IMR-90 (cell line): ENCODE measurements around the gene ZNF365. TPM values are rescaled to one million over a fixed set of nuclear protein-coding genes. Genes with fewer than 3 reads are reported as not detected.
"Not testable (repeated sequence)": the region's sequence is repeated elsewhere in the genome, so short reads cannot be mapped to it uniquely, and the experiment has no call there.

Experiments used
- ATAC-seq: fragments of 200-7000 bp; cut with Tn5 transposase; 2 replicates; pipeline ENCODE4 v1.9.1; 2020; ENCODE audit warnings: low read depth, mild to moderate bottlenecking, moderate library complexity
- BruUV-seq: library from RNA; stranded (reverse); fragments of 400-500 nt; replicated peaks from 2 replicates; lab custom pipeline; 2021; lab: Mats Ljungman, UMichigan
- CTCF ChIA-PET: fragments of 300-600 bp; formaldehyde crosslinking; extraction: SDS; loops from one replicate; lab custom pipeline; 2021; ENCODE audit warnings: antibody characterized with exemption; lab: Yijun Ruan, JAX
- POLR2A ChIA-PET: fragments of 300-600 bp; sonication (Branson Sonifier 250); formaldehyde crosslinking; loops from one replicate; lab custom pipeline; 2022; ENCODE audit warnings: antibody characterized with exemption; ENCODE audit not compliant: unreplicated experiment; lab: Charles Lee
- DNase-seq: peaks from one replicate; pipeline ENCODE4 v3.0.0; 2013
- H2AFZ ChIP-seq: replicated peaks from 2 replicates; pipeline ENCODE3; 2013; ENCODE audit warnings: low read length, mild to moderate bottlenecking; ENCODE audit not compliant: poor library complexity
- H2AK5ac ChIP-seq: 2 replicates; pipeline ENCODE4 v1.6.1; 2013; ENCODE audit warnings: low read depth, low read length, inconsistent platforms
- H2AK9ac ChIP-seq: replicated peaks from 2 replicates; pipeline ENCODE3; 2013; ENCODE audit warnings: mild to moderate bottlenecking, low read depth, low read length, moderate library complexity; ENCODE audit not compliant: poor library complexity
- H2BK120ac ChIP-seq: 2 replicates; pipeline ENCODE4 v1.6.1; 2013; ENCODE audit warnings: low read depth, low read length, inconsistent platforms
- H2BK15ac ChIP-seq: 3 replicates; pipeline ENCODE4 v1.6.1; 2013; ENCODE audit warnings: low read depth, low read length, inconsistent platforms
- H2BK20ac ChIP-seq: 2 replicates; pipeline ENCODE4 v1.6.1; 2013; ENCODE audit warnings: low read depth, mild to moderate bottlenecking, inconsistent platforms, low read length, moderate library complexity
- H2BK5ac ChIP-seq: 2 replicates; pipeline ENCODE4 v1.6.1; 2013; ENCODE audit warnings: mild to moderate bottlenecking, low read depth, low read length, inconsistent platforms; ENCODE audit not compliant: poor library complexity, severe bottlenecking
- H3K14ac ChIP-seq: replicated peaks from 2 replicates; pipeline ENCODE4 v1.6.1; 2013; ENCODE audit warnings: low read depth, low read length, inconsistent platforms
- H3K18ac ChIP-seq: 2 replicates; pipeline ENCODE4 v1.6.1; 2013; ENCODE audit warnings: low read depth, low read length, control low read depth
- H3K23ac ChIP-seq: 2 replicates; pipeline ENCODE4 v1.6.1; 2013; ENCODE audit warnings: low read depth, low read length, inconsistent platforms
- H3K27ac ChIP-seq: 2 replicates; pipeline ENCODE4 v1.5.1; 2013; ENCODE audit warnings: mild to moderate bottlenecking, control low read depth, low read length; ENCODE audit not compliant: insufficient read depth
- H3K27me3 ChIP-seq: 2 replicates; pipeline ENCODE4 v1.6.1; 2013; ENCODE audit warnings: low read length; ENCODE audit not compliant: control insufficient read depth, insufficient read depth
- H3K36me3 ChIP-seq: 2 replicates; pipeline ENCODE4 v1.6.1; 2013; ENCODE audit warnings: low read length, mixed read lengths; ENCODE audit not compliant: control insufficient read depth, insufficient read depth
- H3K4ac ChIP-seq: 2 replicates; pipeline ENCODE4 v1.6.1; 2013; ENCODE audit warnings: low read depth, low read length, inconsistent platforms
- H3K4me1 ChIP-seq: 2 replicates; pipeline ENCODE4 v1.6.1; 2013; ENCODE audit warnings: low read length, mixed read lengths; ENCODE audit not compliant: control insufficient read depth, insufficient read depth
- H3K4me2 ChIP-seq: 2 replicates; pipeline ENCODE4 v1.6.1; 2013; ENCODE audit warnings: low read depth, mild to moderate bottlenecking, control low read depth, low read length, moderate library complexity
- H3K4me3 ChIP-seq: 2 replicates; pipeline ENCODE4 v1.5.1; 2013; ENCODE audit warnings: low read depth, mild to moderate bottlenecking, control low read depth, low read length, moderate library complexity; ENCODE audit not compliant: insufficient read depth
- H3K56ac ChIP-seq: 2 replicates; pipeline ENCODE4 v1.6.1; 2013; ENCODE audit warnings: low read length, inconsistent platforms; ENCODE audit not compliant: insufficient read depth; ENCODE audit errors: extremely low read depth
- H3K79me1 ChIP-seq, 2 experiments: 2 replicates each; pipeline ENCODE4 v1.6.1; 2013; ENCODE audit warnings: low read length in 2 of 2, inconsistent platforms in 1 of 2, low read depth in 1 of 2
- H3K9ac ChIP-seq: 2 replicates; pipeline ENCODE4 v1.6.1; 2013; ENCODE audit warnings: low read depth, low read length, control low read depth
- H3K9me1 ChIP-seq: 2 replicates; pipeline ENCODE4 v1.6.1; 2013; ENCODE audit warnings: low read length, inconsistent platforms; ENCODE audit not compliant: insufficient read depth
- H3K9me3 ChIP-seq: 2 replicates; pipeline ENCODE4 v1.6.1; 2013; ENCODE audit warnings: low read length; ENCODE audit not compliant: control insufficient read depth, insufficient read depth
- H4K20me1 ChIP-seq: 2 replicates; pipeline ENCODE4 v1.6.1; 2013; ENCODE audit warnings: low read length, inconsistent platforms; ENCODE audit not compliant: insufficient read depth
- H4K5ac ChIP-seq: 2 replicates; pipeline ENCODE4 v1.6.1; 2013; ENCODE audit warnings: mild to moderate bottlenecking, low read depth, low read length, control low read depth
- H4K8ac ChIP-seq, 2 experiments: 2 replicates each; pipeline ENCODE4 v1.6.1; 2013; ENCODE audit warnings: low read depth in 2 of 2, low read length in 2 of 2, control low read depth in 1 of 2, inconsistent platforms in 1 of 2
- H4K91ac ChIP-seq: 2 replicates; pipeline ENCODE4 v1.6.1; 2013; ENCODE audit warnings: low read depth, low read length, inconsistent platforms; ENCODE audit not compliant: insufficient read depth
- WGBS, 2 experiments: methylation state at CpG; one replicate each; pipeline versions ENCODE4 v1.1.5 to v1.1.7; 2013; ENCODE audit warnings: missing lambda C conversion rate in 2 of 2; ENCODE audit not compliant: insufficient read length in 1 of 2; ENCODE audit errors: extremely low coverage in 2 of 2; 5-methylcytosine and 5-hydroxymethylcytosine counted together
- dilution Hi-C: fragments of 300-500 bp; cut with HindIII; formaldehyde crosslinking; loops from one replicate; pipeline ENCODE4 v1.14.3; 2018; ENCODE audit warnings: low sequenced_read_pairs; ENCODE audit not compliant: unreplicated experiment
- in situ Hi-C: fragments of 300-500 bp; cut with MboI; formaldehyde crosslinking; loops from 3 replicates; pipeline ENCODE4 v1.14.3; 2019; ENCODE audit warnings: low sequenced_read_pairs, inconsistent platforms, mixed read lengths
- intact Hi-C: fragments of 100-400 bp; cut with micrococcal nuclease; formaldehyde crosslinking; loops from 2 replicates; pipeline ENCODE4 v1.10.0; 2022
- polyA plus RNA-seq, 3 experiments: library from polyadenylated mRNA; depleted of rRNA; stranded (reverse); fragments of >200 nt; gene quantifications; 2 replicates each; pipeline ENCODE4 v1.2.3, GENCODE V29; 2012; ENCODE audit warnings: low replicate concordance in 1 of 3
- total RNA-seq: library from RNA; depleted of rRNA; stranded (reverse); fragments of >200 nt; gene quantifications from 2 replicates; pipeline ENCODE4 v1.2.3, GENCODE V29; 2012

The ZNF365 gene
- total and polyA plus RNA-seq, 2 of the 4 experiments (the other 2 are of a cell fraction), result 1.2 to 3.2 TPM

DNA sequence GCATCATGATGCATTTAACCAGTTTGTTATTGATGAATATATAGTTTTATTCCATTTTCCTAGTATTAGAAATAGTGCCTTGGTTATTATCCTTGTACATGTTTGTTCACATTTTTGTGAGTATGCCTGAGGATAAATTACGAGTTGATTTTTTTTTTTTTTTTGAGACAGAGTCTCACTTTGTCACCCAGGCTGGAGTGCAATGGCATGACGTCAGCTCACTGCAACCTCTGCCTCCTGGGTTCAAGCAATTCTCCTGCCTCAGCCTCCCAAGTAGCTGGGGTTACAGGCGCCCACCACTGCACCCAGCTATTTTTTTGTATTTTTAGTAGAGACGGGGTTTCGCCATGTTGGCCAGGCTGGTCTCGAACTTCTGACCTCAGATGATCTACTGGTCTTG, 4.7 kb downstream of the ZNF365 start:
- BruUV-seq, ATAC-seq, H2AK5ac ChIP-seq, H3K18ac ChIP-seq, DNase-seq, POLR2A ChIA-PET, intact Hi-C loops, H3K4me3 ChIP-seq, CTCF ChIA-PET, H3K56ac ChIP-seq, H2AFZ ChIP-seq, H2BK5ac ChIP-seq, H3K4me2 ChIP-seq, H3K23ac ChIP-seq, H3K79me1 ChIP-seq, H3K36me3 ChIP-seq, H2BK15ac ChIP-seq, H4K8ac ChIP-seq, H3K4me1 ChIP-seq, H2AK9ac ChIP-seq, H3K9me3 ChIP-seq, H3K27ac ChIP-seq, H3K4ac ChIP-seq, H4K20me1 ChIP-seq, H4K91ac ChIP-seq, H4K5ac ChIP-seq, H3K9me1 ChIP-seq, H2BK120ac ChIP-seq, H3K14ac ChIP-seq, H3K27me3 ChIP-seq, H2BK20ac ChIP-seq, in situ Hi-C loops, H3K9ac ChIP-seq, dilution Hi-C loops: not testable (repeated sequence)
- whole genome bisulfite sequencing, 2 experiments, result 100% methylated on average over 3 of the region's 6 CpGs; no CpG with 5 or more reads in 1 of the 2 experiments
